K562 (cell line): ENCODE data around the gene COMP. TPM values are rescaled to one million over a fixed set of nuclear protein-coding genes. Genes with fewer than 3 reads are reported as not detected.

ENCODE experiments used
- CEBPG ChIP-seq, 3 experiments: fragments of 200-800 bp in 1 of 3; sonication (Bioruptor generic) in 1 of 3; sonication (generic) in 1 of 3; formaldehyde crosslinking in 1 of 3; IDR thresholded peaks in 2 of 3; conservative IDR thresholded peaks in 1 of 3; 2 replicates each; pipeline versions ENCODE4 v1.6.1 to v1.8.0; 2016 to 2022; ENCODE audit warnings: missing compliant biosample characterization in 2 of 3, missing genetic modification characterization in 2 of 3, mild to moderate bottlenecking in 1 of 3, missing genetic modification reagents in 1 of 3
- DACH1 ChIP-seq: fragments of 450-650 bp; IDR thresholded peaks from 2 replicates; pipeline ENCODE4 v1.6.1; 2018; ENCODE audit not compliant: partially characterized antibody
- ELK1 ChIP-seq: sonication (generic); formaldehyde crosslinking; IDR thresholded peaks from 2 replicates; pipeline ENCODE4 v1.8.1; 2022; ENCODE audit warnings: missing genetic modification reagents
- EWSR1 ChIP-seq: fragments of 450-650 bp; IDR thresholded peaks from 2 replicates; pipeline ENCODE4 v1.6.1; 2018; ENCODE audit warnings: borderline replicate concordance, mild to moderate bottlenecking, low read depth, moderate library complexity; ENCODE audit not compliant: partially characterized antibody
- GTF2E2 ChIP-seq: fragments of 200-800 bp; sonication (Bioruptor generic); IDR thresholded peaks from 2 replicates; pipeline ENCODE4 v1.6.1; 2016; ENCODE audit warnings: missing genetic modification characterization, missing compliant biosample characterization
- KLF1 ChIP-seq: fragments of 450-650 bp; IDR thresholded peaks from 2 replicates; pipeline ENCODE4 v1.6.1; 2016; ENCODE audit warnings: missing genetic modification characterization, missing compliant biosample characterization
- PHB ChIP-seq: fragments of 250-450 bp; sonication (Bioruptor Pico); IDR thresholded peaks from 2 replicates; pipeline ENCODE4 v1.5.0; 2021
- RBM39 ChIP-seq: fragments of 200-400 bp; formaldehyde crosslinking; optimal IDR thresholded peaks from 2 replicates; pipeline ENCODE3; 2018; ENCODE audit warnings: low read depth, low read length
- RUNX1 ChIP-seq: sonication (generic); IDR thresholded peaks from 2 replicates; pipeline ENCODE4 v1.6.1; 2016; ENCODE audit warnings: antibody characterized with exemption, low read depth
- STAT5A ChIP-seq: IDR thresholded peaks from 2 replicates; pipeline ENCODE4 v1.6.1; 2012; ENCODE audit warnings: low read length, inconsistent platforms, borderline replicate concordance
- TCF3 ChIP-seq: sonication (generic); formaldehyde crosslinking; IDR thresholded peaks from 2 replicates; pipeline ENCODE4 v1.4.0; 2020; ENCODE audit warnings: mild to moderate bottlenecking, missing genetic modification reagents
- ZBTB17 ChIP-seq: fragments of 450-650 bp; formaldehyde crosslinking; IDR thresholded peaks from 2 replicates; pipeline ENCODE4 v1.4.0; 2020; ENCODE audit warnings: mild to moderate bottlenecking
- ZBTB7A ChIP-seq: IDR thresholded peaks from 2 replicates; pipeline ENCODE4 v1.6.1; 2011; ENCODE audit warnings: low read depth, mild to moderate bottlenecking, low read length, moderate library complexity, borderline replicate concordance; ENCODE audit not compliant: control insufficient read depth
- ZNF740 ChIP-seq, 3 experiments: fragments of 200-800 bp in 1 of 3; sonication (Bioruptor generic) in 1 of 3; sonication (generic) in 1 of 3; formaldehyde crosslinking in 1 of 3; IDR thresholded peaks; 2 replicates each; pipeline versions ENCODE4 v1.6.1 to v1.8.0; 2016 to 2022; ENCODE audit warnings: mild to moderate bottlenecking in 2 of 3, missing compliant biosample characterization in 2 of 3, missing genetic modification characterization in 2 of 3, missing genetic modification reagents in 1 of 3
- ZNF75A ChIP-seq: fragments of 450-650 bp; formaldehyde crosslinking; IDR thresholded peaks from 2 replicates; pipeline ENCODE4 v1.4.0; 2020; ENCODE audit warnings: mild to moderate bottlenecking
- polyA plus RNA-seq, 8 experiments: library from polyadenylated mRNA; depleted of rRNA in 4 of 8; stranded (reverse) in 5 of 8; unstranded in 3 of 8; fragments of >200 nt; fragmentation: Nextera tagmentation in 2 of 8; fragmentation: Illumina TruSeq in 1 of 8; extraction: Ambion mirVana in 2 of 8; extraction: Trizol in 1 of 8; gene quantifications; 2 replicates each; pipeline versions ENCODE4 v1.2.1 to v1.2.3, GENCODE V29; 2011 to 2014; ENCODE audit warnings: inconsistent platforms in 1 of 8, missing spikeins in 1 of 8
- total RNA-seq, 7 experiments: library from RNA; depleted of rRNA in 6 of 7; stranded (reverse); fragments of >200 nt in 6 of 7; fragmentation: Illumina TruSeq in 2 of 7; extraction: Trizol in 2 of 7; gene quantifications; 2 replicates each; pipeline versions ENCODE4 v1.2.1 to v1.2.3, GENCODE V29; 2011 to 2021; ENCODE audit warnings: low replicate concordance in 1 of 7
- TF ChIP-seq, protein P1 (sequence below): fragments of 450-650 bp; formaldehyde crosslinking; IDR thresholded peaks from 2 replicates; pipeline ENCODE4 v1.4.0; 2022; ENCODE audit warnings: missing genetic modification characterization
- TF ChIP-seq, protein P2 (sequence below): sonication (generic); IDR thresholded peaks from 2 replicates; pipeline ENCODE4 v1.6.1; 2016

COMP gene
- total and polyA plus RNA-seq, 9 of the 15 experiments (the other 6 are each of a cell fraction or from before 2014, with no cell fraction given), result 0.07 TPM; not detected in 8

DNA sequence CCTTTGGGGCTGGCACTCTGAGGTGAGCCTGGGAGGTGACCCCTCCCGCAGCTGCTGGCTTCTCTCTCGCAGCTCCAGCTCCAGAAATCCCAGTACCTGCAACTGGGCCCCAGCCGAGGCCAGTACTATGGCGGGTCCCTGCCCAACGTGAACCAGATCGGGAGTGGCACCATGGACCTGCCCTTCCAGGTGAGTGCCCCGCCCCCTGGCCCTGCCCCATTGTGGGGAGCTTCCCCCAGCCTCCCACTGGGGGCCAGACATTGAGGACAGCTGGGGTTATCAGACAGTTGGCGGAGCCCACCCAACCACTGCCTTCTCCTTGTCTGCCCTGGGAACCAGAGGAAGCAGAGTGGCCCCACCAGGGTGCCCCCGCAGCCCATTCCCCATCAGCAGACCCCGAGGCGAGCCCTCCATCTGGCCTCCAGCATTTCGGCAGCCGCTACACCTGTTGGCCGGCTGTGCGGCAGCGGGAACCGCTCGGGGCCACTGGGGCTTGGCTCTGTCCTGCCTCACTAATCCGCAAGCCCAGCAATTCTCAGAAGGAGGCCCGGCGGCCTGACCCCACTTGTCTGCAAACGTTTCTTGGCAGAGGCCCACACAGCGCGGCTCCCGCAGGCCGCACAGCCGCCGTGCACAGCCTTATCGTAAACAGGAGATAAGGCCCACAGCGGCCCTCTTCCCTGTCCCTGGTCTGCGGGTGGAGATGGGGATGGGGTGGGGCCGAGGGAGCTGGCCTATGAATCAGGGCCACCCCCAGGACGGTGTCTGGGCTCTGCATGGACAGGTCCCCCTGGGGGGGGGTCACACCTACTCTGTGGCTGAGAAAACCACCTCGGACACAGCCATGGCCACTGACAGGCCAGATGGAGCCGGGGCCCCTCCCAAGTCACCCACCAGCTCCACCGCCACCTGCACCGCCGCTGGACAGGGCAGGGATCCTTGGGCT, 48.0 kb downstream of the COMP start (continued):
- TF ChIP-seq, protein P1, sequence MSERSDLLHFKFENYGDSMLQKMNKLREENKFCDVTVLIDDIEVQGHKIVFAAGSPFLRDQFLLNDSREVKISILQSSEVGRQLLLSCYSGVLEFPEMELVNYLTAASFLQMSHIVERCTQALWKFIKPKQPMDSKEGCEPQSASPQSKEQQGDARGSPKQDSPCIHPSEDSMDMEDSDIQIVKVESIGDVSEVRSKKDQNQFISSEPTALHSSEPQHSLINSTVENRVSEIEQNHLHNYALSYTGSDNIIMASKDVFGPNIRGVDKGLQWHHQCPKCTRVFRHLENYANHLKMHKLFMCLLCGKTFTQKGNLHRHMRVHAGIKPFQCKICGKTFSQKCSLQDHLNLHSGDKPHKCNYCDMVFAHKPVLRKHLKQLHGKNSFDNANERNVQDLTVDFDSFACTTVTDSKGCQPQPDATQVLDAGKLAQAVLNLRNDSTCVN (CRISPR knock-in tag), result no peak
- TF ChIP-seq EWSR1 (no peak), RBM39 (no peak), ZNF75A (CRISPR knock-in tag) (no peak), GTF2E2 (tag) (no peak), TCF3 (CRISPR knock-in tag) (peak; percentile 79), ELK1 (CRISPR knock-in tag) (no peak), ZBTB7A (no peak), ZNF740 (CRISPR knock-in tag; IDR thresholded peaks at IDR 0.05) (peak; percentile 72; the same call in 1 of the 2 replicates), ZNF740 (tag; IDR thresholded peaks at IDR 0.05) (no peak; a peak in 1 of 4 replicates), CEBPG (CRISPR knock-in tag; IDR thresholded peaks at IDR 0.05) (no peak), CEBPG (tag; conservative IDR thresholded peaks at IDR 0.05 in 1 of 2, IDR thresholded peaks at IDR 0.05 in 1 of 2) (no peak), ZBTB17 (CRISPR knock-in tag) (no peak), DACH1 (no peak), KLF1 (tag) (no peak), RUNX1 (no peak), PHB (no peak), STAT5A (peak; percentile 58; the same call in 1 of the 2 replicates)
- TF ChIP-seq, protein P2, sequence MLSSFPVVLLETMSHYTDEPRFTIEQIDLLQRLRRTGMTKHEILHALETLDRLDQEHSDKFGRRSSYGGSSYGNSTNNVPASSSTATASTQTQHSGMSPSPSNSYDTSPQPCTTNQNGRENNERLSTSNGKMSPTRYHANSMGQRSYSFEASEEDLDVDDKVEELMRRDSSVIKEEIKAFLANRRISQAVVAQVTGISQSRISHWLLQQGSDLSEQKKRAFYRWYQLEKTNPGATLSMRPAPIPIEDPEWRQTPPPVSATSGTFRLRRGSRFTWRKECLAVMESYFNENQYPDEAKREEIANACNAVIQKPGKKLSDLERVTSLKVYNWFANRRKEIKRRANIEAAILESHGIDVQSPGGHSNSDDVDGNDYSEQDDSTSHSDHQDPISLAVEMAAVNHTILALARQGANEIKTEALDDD, result no peak
